ENCODE measurements around the gene NAPB.

The NAPB gene

GRCh38 chr20:23371496-23371895, 49.8 kb downstream of the NAPB start:
- no peak for TF ChIP-seq CTCF (IDR thresholded peaks at IDR 0.05; ENCODE audit: extremely low read depth, insufficient read depth, missing control alignments)
- in situ Hi-C loops (cut with MboI; ENCODE audit: low pct_unique_long_range_greater_than_20kb, low sequenced_read_pairs, unreplicated experiment), result no loop called here

GRCh38 chr20:23370873-23371272, 50.4 kb downstream of the NAPB start:
- DNase-seq (ENCODE audit: low spot score), result no peak
- no peak for TF ChIP-seq CTCF (IDR thresholded peaks at IDR 0.05; ENCODE audit: extremely low read depth, insufficient read depth, missing control alignments)
- in situ Hi-C loops (cut with MboI; ENCODE audit: low pct_unique_long_range_greater_than_20kb, low sequenced_read_pairs, unreplicated experiment), result no loop called here

More at GRCh38 chr20:23371496-23371895, 49.8 kb downstream of the NAPB start:
- DNase-seq (ENCODE audit: low spot score), result no peak

DNA sequence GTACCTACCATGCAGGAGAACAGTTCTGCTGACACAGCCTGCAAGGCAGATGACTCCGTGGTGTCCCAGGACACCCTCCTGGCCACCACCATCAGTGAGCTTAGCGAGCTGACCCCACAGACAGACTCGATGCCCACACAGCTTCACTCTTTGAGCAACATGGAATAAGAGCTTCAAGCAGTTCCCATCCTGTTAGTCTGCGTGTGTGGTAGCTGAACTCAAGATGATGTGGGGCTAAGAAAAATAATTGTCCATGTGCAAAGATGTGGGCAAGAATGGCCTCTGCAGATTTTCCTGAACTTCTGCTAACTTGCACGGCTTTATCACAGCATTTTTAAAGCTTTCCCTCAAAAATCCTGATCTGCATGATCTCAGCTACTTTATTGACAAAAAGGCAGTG, 51.0 kb downstream of the NAPB start:
- TF ChIP-seq CTCF (IDR thresholded peaks at IDR 0.05; ENCODE audit: extremely low read depth, insufficient read depth, missing control alignments), result no peak
- in situ Hi-C loops (cut with MboI; ENCODE audit: low pct_unique_long_range_greater_than_20kb, low sequenced_read_pairs, unreplicated experiment), result no loop called here
- no peak for DNase-seq (ENCODE audit: low spot score)

DNA sequence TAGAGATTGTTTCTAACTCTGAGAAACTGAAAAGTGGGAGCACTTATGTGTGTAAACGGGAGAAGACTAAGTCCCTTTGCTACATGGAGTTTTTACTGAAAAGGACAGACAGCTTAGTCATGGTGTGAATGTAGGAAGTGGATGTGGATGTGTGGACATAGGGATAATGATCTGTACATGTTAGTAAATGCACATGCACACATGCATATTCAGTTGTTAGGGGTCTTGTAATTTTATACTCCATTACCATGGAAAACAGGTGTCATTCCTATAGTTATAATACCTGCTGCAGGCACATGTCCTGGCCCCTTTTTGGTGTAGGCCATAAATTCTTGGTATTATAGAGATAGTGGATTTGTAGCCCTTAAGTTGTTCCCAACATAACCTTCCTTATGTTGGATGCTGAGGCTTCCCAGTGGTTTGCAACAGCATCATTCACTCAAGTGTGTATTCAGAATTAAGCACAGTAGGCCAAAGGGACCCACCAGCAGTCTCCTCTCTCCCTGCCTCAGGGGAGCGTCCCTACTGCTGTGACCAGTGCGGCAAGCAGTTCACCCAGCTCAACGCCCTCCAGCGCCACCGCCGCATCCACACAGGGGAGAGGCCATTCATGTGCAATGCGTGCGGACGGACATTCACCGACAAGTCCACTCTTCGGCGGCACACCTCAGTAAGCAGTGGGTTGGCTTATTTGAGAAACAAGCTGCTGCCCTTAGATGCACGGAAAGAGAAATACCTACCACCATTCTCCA, 52.0 kb downstream of the NAPB start:
- no peak for TF ChIP-seq CTCF (IDR thresholded peaks at IDR 0.05; ENCODE audit: extremely low read depth, insufficient read depth, missing control alignments)
- in situ Hi-C loops (cut with MboI; ENCODE audit: low pct_unique_long_range_greater_than_20kb, low sequenced_read_pairs, unreplicated experiment), result no loop called here
- DNase-seq (ENCODE audit: low spot score), result no peak

DNA sequence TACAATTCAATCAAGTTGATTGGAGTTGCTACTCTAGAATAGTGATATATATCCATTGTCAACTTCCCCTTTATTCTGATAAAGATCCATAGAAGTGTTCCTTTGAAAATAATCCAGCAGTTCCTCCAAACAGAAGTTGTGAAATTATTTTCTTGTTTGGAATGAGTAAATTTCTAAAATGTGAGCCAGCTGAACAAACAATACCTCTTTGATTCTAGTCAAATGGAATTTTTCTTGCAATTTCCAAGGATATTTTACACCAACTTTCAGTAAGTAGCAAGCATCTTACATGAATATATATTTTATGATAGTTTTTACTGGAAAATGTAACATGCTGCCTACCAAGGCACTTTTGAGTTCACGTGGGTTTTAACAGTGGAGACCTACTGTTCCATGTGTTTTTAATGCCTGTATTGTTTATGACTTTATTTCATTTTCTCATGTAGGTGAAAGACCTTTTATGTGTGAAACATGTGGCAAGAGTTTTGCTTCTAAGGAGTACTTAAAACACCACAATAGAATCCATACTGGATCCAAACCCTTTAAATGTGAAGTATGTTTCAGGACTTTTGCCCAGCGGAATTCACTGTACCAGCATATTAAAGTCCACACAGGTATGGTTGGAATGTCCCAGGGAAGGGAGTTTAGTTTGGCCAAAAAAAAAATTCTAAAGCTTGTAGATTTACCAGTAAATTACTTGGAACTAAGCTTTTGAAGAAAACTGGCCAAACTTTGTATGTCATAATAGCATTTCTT, 52.8 kb downstream of the NAPB start:
- no peak for DNase-seq (ENCODE audit: low spot score)
- in situ Hi-C loops (cut with MboI; ENCODE audit: low pct_unique_long_range_greater_than_20kb, low sequenced_read_pairs, unreplicated experiment), result no loop called here
- no peak for TF ChIP-seq CTCF (IDR thresholded peaks at IDR 0.05; ENCODE audit: extremely low read depth, insufficient read depth, missing control alignments)

- in situ Hi-C loops (cut with MboI; ENCODE audit: low pct_unique_long_range_greater_than_20kb, low sequenced_read_pairs, unreplicated experiment), result no loop called here
- TF ChIP-seq CTCF (IDR thresholded peaks at IDR 0.05; ENCODE audit: extremely low read depth, insufficient read depth, missing control alignments), result no peak
- no peak for DNase-seq (ENCODE audit: low spot score)
Observed at GRCh38 chr20:23367770-23368169, 53.5 kb downstream of the NAPB start.

Measured in GM13977 (cell line).